PC-3 (cell line): ENCODE results near the gene DRAXIN. TPM values are rescaled to one million over a fixed set of nuclear protein-coding genes. Genes with fewer than 3 reads are reported as not detected.

Experiments used
- ATAC-seq: fragments of 200-7000 bp; cut with Tn5 transposase; 2 replicates; pipeline ENCODE4 v1.9.1; 2020; ENCODE audit warnings: mild to moderate bottlenecking, moderate library complexity
- BruUV-seq: library from RNA; stranded (reverse); fragments of 400-500 nt; replicated peaks from 2 replicates; lab custom pipeline; 2021; lab: Mats Ljungman, UMichigan
- CTCF ChIA-PET: fragments of 300-600 bp; sonication (Branson Sonifier 250); formaldehyde crosslinking; loops from one replicate; lab custom pipeline; 2022; ENCODE audit warnings: antibody characterized with exemption; lab: Charles Lee
- POLR2A ChIA-PET: fragments of 300-600 bp; sonication (Branson Sonifier 250); formaldehyde crosslinking; loops from one replicate; lab custom pipeline; 2022; ENCODE audit warnings: antibody characterized with exemption; ENCODE audit not compliant: unreplicated experiment; lab: Charles Lee
- DNase-seq: peaks from one replicate; pipeline ENCODE4 v3.0.0-alpha.2; 2015
- H2AFZ ChIP-seq: fragments of 300-600 bp; sonication (generic); 2 replicates; pipeline ENCODE4 v1.6.0; 2016; ENCODE audit warnings: antibody characterized with exemption, low read length
- H3F3A ChIP-seq: fragments of 300-600 bp; sonication (generic); one replicate; pipeline ENCODE4 v1.6.0; 2017; ENCODE audit warnings: antibody characterized with exemption, low read length, control low read depth, mild to moderate bottlenecking; ENCODE audit not compliant: unreplicated experiment
- H3K27ac ChIP-seq: fragments of 300-600 bp; sonication (generic); 2 replicates; pipeline ENCODE4 v1.5.1; 2016; ENCODE audit warnings: mild to moderate bottlenecking, low read length
- H3K27me3 ChIP-seq: fragments of 300-600 bp; sonication (generic); 2 replicates; pipeline ENCODE4 v1.6.1; 2016; ENCODE audit warnings: low read length, mixed read lengths
- H3K36me3 ChIP-seq: fragments of 300-600 bp; sonication (generic); 2 replicates; pipeline ENCODE4 v1.6.1; 2016; ENCODE audit warnings: low read depth, mixed run types, low read length, mixed read lengths
- H3K4me1 ChIP-seq: fragments of 300-600 bp; sonication (generic); 2 replicates; pipeline ENCODE4 v1.5.1; 2016; ENCODE audit warnings: low read length; ENCODE audit not compliant: insufficient read depth
- H3K4me2 ChIP-seq: fragments of 300-600 bp; sonication (generic); 2 replicates; pipeline ENCODE4 v1.6.0; 2016; ENCODE audit warnings: low read length
- H3K4me3 ChIP-seq: fragments of 300-600 bp; sonication (generic); 2 replicates; pipeline ENCODE4 v1.5.1; 2016; ENCODE audit warnings: mild to moderate bottlenecking, low read length, mixed read lengths
- H3K79me2 ChIP-seq: fragments of 300-600 bp; sonication (generic); 2 replicates; pipeline ENCODE4 v1.6.1; 2017; ENCODE audit warnings: low read length, mixed read lengths
- H3K9ac ChIP-seq: fragments of 300-600 bp; sonication (generic); 2 replicates; pipeline ENCODE4 v1.6.0; 2016; ENCODE audit warnings: mild to moderate bottlenecking, low read length
- H3K9me2 ChIP-seq: fragments of 300-600 bp; sonication (generic); replicated peaks from 2 replicates; pipeline ENCODE4 v1.6.1; 2016; ENCODE audit warnings: mixed run types, low read length, mixed read lengths
- H3K9me3 ChIP-seq: fragments of 300-600 bp; sonication (generic); 2 replicates; pipeline ENCODE4 v1.6.1; 2016; ENCODE audit warnings: low read length, mixed read lengths
- H4K20me1 ChIP-seq: fragments of 300-600 bp; sonication (generic); 2 replicates; pipeline ENCODE4 v1.6.1; 2016; ENCODE audit warnings: low read length, mixed read lengths
- EZH2 ChIP-seq: fragments of 300-600 bp; sonication (generic); IDR thresholded peaks from one replicate; pipeline ENCODE4 v1.6.1; 2017; ENCODE audit warnings: antibody characterized with exemption, mild to moderate bottlenecking, low read length; ENCODE audit not compliant: unreplicated experiment
- EZH2phosphoT487 ChIP-seq: fragments of 300-600 bp; sonication (generic); IDR thresholded peaks from 2 replicates; pipeline ENCODE4 v1.6.1; 2018; ENCODE audit warnings: mild to moderate bottlenecking, antibody characterized with exemption, low read length, borderline replicate concordance
- intact Hi-C: fragments of 100-400 bp; cut with micrococcal nuclease; formaldehyde crosslinking; loops from 2 replicates; pipeline ENCODE4 v1.9.0; 2023
- total RNA-seq: library from RNA; depleted of rRNA; stranded (reverse); fragments of >200 nt; gene quantifications from 2 replicates; pipeline ENCODE4 v1.2.3, GENCODE V29; 2014
- TF ChIP-seq, protein P1 (sequence below): fragments of 300-600 bp; sonication (generic); conservative IDR thresholded peaks from 2 replicates; pipeline ENCODE4 v1.5.1; 2017; ENCODE audit warnings: antibody characterized with exemption, low read depth, mild to moderate bottlenecking, low read length

DRAXIN gene
- total RNA-seq, 1 experiment from 2014 or later, result 0.07 TPM

DNA sequence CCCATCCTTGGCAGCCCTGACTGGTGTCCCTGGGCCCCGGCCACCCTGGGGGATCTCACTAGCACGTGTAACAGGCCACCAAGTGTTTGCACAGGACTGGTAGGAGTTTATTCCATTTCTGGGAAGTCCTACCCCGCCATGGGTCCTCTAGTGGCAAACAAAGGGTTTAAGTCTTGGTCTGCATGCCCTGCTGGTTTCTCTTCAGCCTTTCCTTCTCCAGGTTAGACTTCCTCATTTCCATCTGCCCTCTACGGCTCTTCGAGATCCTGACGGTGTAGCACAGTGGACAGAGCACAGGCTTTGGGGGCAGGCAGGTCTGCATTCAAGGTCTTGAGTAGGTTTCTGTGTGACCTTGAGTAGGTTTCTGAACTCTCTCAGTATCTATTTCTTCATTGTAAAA is 47.3 kb downstream of the DRAXIN start:
- no peak overlapping the region for H3K27ac ChIP-seq
- CTCF ChIA-PET, result no interaction called here
- H3K36me3 ChIP-seq, result no peaks in the 10 kb centered on the region
- no peaks in the 10 kb centered on the region for H3K9me2 ChIP-seq
- H3K9me3 ChIP-seq, result no peaks in the 10 kb centered on the region
- TF ChIP-seq EZH2 (no peak), EZH2phosphoT487 (no peak)
- TF ChIP-seq, protein P1, sequence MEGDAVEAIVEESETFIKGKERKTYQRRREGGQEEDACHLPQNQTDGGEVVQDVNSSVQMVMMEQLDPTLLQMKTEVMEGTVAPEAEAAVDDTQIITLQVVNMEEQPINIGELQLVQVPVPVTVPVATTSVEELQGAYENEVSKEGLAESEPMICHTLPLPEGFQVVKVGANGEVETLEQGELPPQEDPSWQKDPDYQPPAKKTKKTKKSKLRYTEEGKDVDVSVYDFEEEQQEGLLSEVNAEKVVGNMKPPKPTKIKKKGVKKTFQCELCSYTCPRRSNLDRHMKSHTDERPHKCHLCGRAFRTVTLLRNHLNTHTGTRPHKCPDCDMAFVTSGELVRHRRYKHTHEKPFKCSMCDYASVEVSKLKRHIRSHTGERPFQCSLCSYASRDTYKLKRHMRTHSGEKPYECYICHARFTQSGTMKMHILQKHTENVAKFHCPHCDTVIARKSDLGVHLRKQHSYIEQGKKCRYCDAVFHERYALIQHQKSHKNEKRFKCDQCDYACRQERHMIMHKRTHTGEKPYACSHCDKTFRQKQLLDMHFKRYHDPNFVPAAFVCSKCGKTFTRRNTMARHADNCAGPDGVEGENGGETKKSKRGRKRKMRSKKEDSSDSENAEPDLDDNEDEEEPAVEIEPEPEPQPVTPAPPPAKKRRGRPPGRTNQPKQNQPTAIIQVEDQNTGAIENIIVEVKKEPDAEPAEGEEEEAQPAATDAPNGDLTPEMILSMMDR, result no peak
- intact Hi-C loops, result loop anchor here (5.0 kb wide), 1 partner anchor 69 kb away; the partner anchor contains the start of genes CLCN6 and MTHFR
- H3K9ac ChIP-seq, result no peak overlapping the region
- H3K4me1 ChIP-seq, result peaks cover 9% of the 10 kb centered on the region
- ATAC-seq, result no peak
- BruUV-seq, result no TSS peak
- no peaks in the 10 kb centered on the region for H3K27me3 ChIP-seq
- H3K79me2 ChIP-seq, result peaks cover 5% of the 10 kb centered on the region
- no peaks in the 10 kb centered on the region for H4K20me1 ChIP-seq
- no peak for DNase-seq
- H3F3A ChIP-seq, result no peaks in the 10 kb centered on the region
- H3K4me2 ChIP-seq, result no peak overlapping the region
- POLR2A ChIA-PET, result no interaction called here
- H2AFZ ChIP-seq, result no peak overlapping the region
- no peak overlapping the region for H3K4me3 ChIP-seq

DNA sequence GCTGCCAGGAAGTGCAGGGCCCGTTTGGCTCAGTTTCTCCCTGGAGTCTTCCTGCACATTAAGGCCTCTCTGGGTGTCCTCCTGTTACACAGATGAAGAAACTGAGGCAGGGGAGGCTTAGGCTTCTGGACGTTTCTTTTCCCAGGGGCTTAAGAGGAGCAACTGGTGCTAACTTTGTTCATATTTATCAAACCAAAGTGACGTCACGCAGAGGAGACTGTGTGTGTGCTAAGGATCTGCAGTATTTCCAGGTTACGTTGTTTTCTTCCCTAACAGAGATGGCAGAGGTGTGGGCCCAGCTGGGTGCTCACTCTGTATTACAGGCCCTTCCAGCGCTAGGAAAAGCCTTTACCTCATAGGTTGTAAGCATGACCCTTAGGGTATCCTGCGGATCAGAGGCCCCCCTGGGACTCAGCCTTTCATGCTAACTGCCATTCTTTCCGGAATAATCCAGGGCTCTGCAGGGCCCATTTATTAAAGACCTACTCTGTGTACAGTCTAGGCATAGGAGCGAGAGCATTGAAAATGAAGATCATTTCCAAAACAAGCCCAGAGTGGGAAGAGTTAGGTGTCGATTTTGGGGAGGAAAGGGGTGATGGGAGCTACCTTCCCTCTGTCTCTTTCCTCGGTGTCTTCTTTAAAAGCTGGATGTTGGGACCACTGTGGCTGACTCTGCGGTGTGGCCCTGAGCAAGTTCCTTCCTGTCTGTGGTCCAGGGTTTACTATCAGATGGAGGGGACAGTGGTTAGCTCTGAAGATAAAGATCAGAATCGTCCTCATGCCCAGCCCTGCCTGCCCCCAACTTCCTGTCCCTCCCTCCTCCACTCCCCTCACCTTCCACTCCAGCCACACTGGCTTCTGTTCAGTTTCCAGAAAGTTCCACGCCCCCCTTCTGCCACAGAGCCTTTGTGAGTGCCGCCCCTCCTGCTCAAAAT is 49.0 kb downstream of the DRAXIN start:
- H3K27me3 ChIP-seq, result no peaks in the 10 kb centered on the region
- no peak overlapping the region for H3K9ac ChIP-seq
- H3F3A ChIP-seq, result no peaks in the 10 kb centered on the region
- no peaks in the 10 kb centered on the region for H3K36me3 ChIP-seq
- H3K4me2 ChIP-seq, result no peak overlapping the region
- H3K4me1 ChIP-seq, result peaks cover 11% of the 10 kb centered on the region
- TF ChIP-seq EZH2 (no peak), EZH2phosphoT487 (no peak)
- TF ChIP-seq, protein P1, result no peak
- no peak overlapping the region for H3K27ac ChIP-seq
- H2AFZ ChIP-seq, result no peak overlapping the region
- H3K4me3 ChIP-seq, result no peak overlapping the region
- BruUV-seq, result no TSS peak
- POLR2A ChIA-PET, result no interaction called here
- CTCF ChIA-PET, result no interaction called here
- peaks cover 5% of the 10 kb centered on the region for H3K79me2 ChIP-seq
- H3K9me2 ChIP-seq, result no peaks in the 10 kb centered on the region
- intact Hi-C loops, result no loop called here
- no peak for ATAC-seq
- no peak for DNase-seq
- no peaks in the 10 kb centered on the region for H3K9me3 ChIP-seq
- H4K20me1 ChIP-seq, result no peaks in the 10 kb centered on the region

DNA sequence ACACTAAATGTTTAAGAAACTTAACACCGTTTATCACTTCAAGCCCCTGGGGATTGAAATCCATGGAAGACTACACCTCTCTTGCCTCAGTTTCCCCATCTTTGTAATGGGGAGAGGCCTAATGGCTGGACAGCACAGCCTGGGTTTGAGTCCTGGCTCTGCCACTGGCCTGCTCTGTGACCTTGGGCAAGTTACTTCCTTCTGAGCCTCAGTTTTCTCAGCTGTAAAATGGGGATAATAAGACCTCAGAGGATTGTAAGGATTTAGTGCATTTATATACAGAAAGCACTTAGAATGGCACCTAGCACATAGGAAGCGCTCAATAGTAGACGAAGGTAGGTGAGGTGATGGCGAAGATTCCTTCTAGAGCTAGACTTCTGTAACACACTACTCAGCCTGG is 50.0 kb downstream of the DRAXIN start:
- ATAC-seq (no peak), DNase-seq (no peak)
- TF ChIP-seq EZH2, result no peak
- TF ChIP-seq, protein P1, result no peak
- H3K79me2 ChIP-seq, result peaks cover 5% of the 10 kb centered on the region
- H3K9ac ChIP-seq, result no peak overlapping the region
- H2AFZ ChIP-seq, result no peak overlapping the region
- no peaks in the 10 kb centered on the region for H4K20me1 ChIP-seq
- H3K9me3 ChIP-seq, result no peaks in the 10 kb centered on the region
- intact Hi-C loops, result no loop called here
- H3K27me3 ChIP-seq, result no peaks in the 10 kb centered on the region
- no peak overlapping the region for H3K4me3 ChIP-seq
- no peak overlapping the region for H3K4me2 ChIP-seq
- peaks cover 4% of the 10 kb centered on the region for H3F3A ChIP-seq
- POLR2A ChIA-PET, result interaction anchor here (0.6 kb wide), 1 partner anchor 167 kb away, joined by 3 read pairs; no protein-coding TSS in a partner anchor
- BruUV-seq, result no TSS peak
- CTCF ChIA-PET, result no interaction called here
- no peak overlapping the region for H3K27ac ChIP-seq
- peaks cover 20% of the 10 kb centered on the region for H3K4me1 ChIP-seq
- H3K36me3 ChIP-seq, result no peaks in the 10 kb centered on the region
- H3K9me2 ChIP-seq, result no peaks in the 10 kb centered on the region
